Putamen (tissue), 1 donor: ENCODE results near the gene ACBD4.

ENCODE experiments used
- DNase-seq: peaks from one replicate; pipeline ENCODE4 v3.0.0-alpha.2; 2016; ENCODE audit warnings: low spot score

ACBD4 gene

GRCh38 chr17:45155483-45155882, 20.0 kb downstream of the ACBD4 start:
- no peak for DNase-seq

GRCh38 chr17:45156242-45156641, 20.8 kb downstream of the ACBD4 start:
- no peak for DNase-seq

GRCh38 chr17:45160447-45161287, 25.2 kb downstream of the ACBD4 start:
- DNase-seq = peak; percentile 69

GRCh38 chr17:45161288-45162024, 26.0 kb downstream of the ACBD4 start, which contains the start of gene HEXIM2:
TSS of gene HEXIM2 (plus strand) at chr17:45161875. CDS start at chr17:45162794, 919 bp downstream.
- DNase-seq = peak; percentile 100

- DNase-seq = no peak
Observed at GRCh38 chr17:45162025-45162687, 26.7 kb downstream of the ACBD4 start.

GRCh38 chr17:45164734-45165269, 29.3 kb downstream of the ACBD4 start:
- no peak for DNase-seq

- no peak for DNase-seq
Observed at GRCh38 chr17:45168991-45169752, 33.7 kb downstream of the ACBD4 start.

GRCh38 chr17:45170280-45170930, 34.9 kb downstream of the ACBD4 start:
- no peak for DNase-seq

GRCh38 chr17:45170931-45171337, 35.4 kb downstream of the ACBD4 start:
- DNase-seq = no peak

GRCh38 chr17:45171338-45172231, 36.1 kb downstream of the ACBD4 start:
- no peak for DNase-seq

GRCh38 chr17:45172232-45172540, 36.7 kb downstream of the ACBD4 start:
- no peak for DNase-seq

GRCh38 chr17:45172541-45173286, 37.2 kb downstream of the ACBD4 start:
- DNase-seq = peak; percentile 93

GRCh38 chr17:45175759-45176115, 40.2 kb downstream of the ACBD4 start:
- no peak for DNase-seq

GRCh38 chr17:45177563-45177962, 42.1 kb downstream of the ACBD4 start:
- no peak for DNase-seq

GRCh38 chr17:45184144-45184543, 48.7 kb downstream of the ACBD4 start:
- no peak for DNase-seq

GRCh38 chr17:45186801-45187354, 51.4 kb downstream of the ACBD4 start:
- no peak for DNase-seq

- peak; percentile 62 for DNase-seq
Observed at GRCh38 chr17:45189009-45189408, 53.5 kb downstream of the ACBD4 start.

GRCh38 chr17:45190503-45191255, 55.2 kb downstream of the ACBD4 start:
- DNase-seq = no peak
